NCI-H526 treated with DMSO at 0.1 percent for 48 hours (cell line): Measurements from ENCODE around the gene SNAP23.
"Not testable (repeated sequence)": the region's sequence is repeated elsewhere in the genome, so short reads cannot be mapped to it uniquely, and the experiment has no call there.

Experiments
- DNase-seq: peaks from one replicate; lab custom pipeline; 2025; lab: John Stamatoyannopoulos, UW

The SNAP23 gene

DNA sequence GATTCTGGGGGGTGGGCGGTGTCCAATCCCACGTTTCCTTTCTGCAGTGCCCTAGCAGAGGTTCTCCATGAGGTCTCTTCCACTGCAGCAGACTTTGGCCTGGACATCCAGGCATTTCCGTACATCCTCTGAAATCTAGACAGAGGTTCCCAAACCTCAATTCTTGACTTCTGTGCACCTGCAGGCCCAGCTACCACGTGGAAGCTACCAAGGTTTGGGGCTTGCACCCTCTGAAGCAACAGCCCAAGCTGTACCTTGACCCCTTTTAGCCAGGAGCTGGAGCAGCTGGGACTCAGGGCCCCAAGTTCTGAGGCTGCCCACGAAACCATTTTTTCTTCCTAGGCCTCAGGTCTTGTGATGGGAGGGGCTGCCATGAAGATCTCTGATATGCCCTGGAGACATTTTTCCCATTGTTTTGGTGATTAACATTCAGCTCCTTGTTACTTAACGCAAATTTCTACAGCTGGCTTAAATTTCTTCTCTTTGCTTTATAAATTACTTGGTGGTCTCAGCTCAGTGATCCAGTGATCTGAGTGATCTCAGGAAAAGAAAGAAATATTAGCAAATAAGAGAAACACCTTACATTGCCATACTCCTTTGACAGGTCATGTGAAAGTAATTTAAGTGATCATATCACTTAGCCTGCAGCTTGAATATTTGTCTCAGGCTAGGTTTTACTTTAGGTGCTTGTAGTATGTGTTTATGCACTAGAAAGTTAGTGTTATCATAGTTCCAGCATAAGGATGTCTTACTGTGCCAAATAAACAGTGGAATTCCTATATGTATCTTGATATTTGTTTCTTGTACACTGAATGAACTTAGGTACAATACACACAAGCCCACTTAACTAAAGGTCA, 3.0 kb downstream of the SNAP23 start:
- no peak for DNase-seq

DNA sequence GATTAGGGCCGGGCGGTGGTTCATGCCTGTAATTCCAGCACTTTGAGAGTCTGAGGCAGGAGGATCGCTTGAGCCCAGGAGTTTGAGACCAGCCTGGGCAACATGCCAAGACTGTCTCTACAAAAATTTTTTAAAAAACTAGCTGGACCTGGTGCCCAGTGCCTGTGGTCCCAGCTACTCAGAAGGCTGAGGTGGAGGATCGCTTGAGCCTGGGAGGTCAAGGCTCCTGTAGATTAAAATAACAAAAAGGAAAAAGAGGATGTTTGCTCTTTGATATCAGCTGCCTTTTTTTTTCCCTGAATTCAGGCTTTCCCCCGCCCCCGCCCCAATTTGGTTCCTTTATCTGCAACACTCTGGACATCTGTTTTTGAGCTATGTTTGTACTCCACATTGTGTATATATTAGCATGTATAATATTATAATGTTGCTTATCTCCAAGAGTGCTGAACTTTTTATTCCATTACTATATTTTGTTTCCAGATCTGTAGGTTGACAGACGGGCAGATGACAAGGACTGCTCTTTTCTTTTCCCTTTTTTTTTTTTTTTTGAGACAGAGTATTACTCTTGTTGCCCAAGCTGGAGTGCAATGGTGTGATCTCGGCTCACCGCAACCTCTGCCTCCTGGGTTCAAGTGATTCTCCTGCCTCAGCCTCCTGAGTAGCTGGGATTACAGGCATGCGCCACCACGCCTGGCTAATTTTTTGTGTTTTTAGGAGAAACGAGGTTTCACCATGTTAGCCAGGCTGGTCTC, 4.6 kb downstream of the SNAP23 start:
- DNase-seq, result no peak

DNA sequence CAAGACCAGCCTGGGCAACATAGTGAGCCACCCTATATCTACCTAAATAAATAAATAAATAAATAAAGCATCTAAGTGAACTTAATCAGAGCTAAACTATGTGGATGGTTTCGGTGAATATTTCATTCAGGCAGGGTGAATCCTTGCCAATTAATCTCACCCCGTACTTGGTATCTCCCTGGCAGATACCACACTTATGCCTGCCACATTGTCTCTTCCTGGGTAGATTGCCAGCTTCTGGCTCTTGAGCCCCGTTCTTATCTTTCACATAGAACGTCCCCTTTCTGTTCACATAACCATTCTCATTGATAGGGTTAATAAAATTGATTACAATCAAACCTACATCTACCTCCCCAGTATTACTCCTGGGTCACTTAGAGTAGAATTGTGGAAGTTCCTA, 7.0 kb downstream of the SNAP23 start:
- no peak for DNase-seq

DNA sequence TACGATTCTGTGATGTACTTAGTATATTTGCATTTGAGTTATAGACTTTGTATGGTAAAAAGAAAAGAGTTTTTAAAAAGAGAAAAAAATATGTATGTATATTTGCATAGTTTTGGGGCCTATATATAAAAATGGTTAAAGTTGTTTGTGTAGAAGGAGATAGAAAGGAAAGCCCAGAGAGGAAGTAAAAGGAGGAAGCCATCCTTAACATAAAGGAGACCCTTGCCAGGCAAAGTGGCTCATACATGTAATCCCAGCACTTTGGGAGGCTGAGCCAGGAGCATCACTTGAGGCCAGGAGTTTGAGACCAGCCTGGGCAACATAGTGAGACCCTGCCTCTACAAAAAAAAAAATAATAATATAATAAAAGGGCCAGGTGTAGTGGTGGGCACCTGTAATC, 8.4 kb downstream of the SNAP23 start:
- no peak for DNase-seq

DNA sequence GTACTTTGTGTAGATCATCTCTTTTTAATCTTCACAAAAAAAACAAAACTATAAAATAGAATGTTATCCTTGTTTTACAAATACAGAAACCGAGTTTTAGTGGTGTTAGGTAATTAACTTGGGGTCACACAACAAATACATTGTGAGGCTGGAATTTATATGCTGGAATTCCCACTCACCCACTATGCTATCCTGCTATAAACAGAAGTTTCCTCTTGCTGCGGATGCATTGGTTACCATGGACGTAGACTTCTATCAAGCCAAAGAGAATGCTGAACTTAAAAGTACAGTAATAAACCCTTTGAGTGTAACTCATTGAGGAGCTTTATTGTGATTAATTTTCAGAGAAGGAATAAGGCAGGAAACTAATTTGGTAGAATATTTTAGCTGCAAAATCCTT, 9.2 kb downstream of the SNAP23 start:
- DNase-seq, result no peak

DNA sequence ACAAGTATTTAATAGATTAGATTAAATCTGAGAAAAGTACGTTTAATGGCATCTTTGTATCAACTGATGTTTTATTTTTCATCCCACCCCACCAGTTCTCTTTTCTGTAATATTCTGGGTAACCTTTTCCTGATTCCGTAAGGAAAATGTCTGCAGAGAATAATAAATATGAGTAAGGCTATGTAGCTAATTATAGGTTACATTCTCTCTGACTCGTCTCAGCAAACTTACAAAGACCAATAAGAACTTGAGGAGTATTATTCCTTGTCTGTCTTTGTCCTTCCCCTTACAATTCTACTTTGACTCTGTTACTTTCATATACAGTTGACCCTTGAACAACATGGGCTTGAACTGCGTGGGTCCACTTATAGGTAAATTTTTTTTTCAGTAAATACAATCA, 12.1 kb downstream of the SNAP23 start:
- no peak for DNase-seq

DNA sequence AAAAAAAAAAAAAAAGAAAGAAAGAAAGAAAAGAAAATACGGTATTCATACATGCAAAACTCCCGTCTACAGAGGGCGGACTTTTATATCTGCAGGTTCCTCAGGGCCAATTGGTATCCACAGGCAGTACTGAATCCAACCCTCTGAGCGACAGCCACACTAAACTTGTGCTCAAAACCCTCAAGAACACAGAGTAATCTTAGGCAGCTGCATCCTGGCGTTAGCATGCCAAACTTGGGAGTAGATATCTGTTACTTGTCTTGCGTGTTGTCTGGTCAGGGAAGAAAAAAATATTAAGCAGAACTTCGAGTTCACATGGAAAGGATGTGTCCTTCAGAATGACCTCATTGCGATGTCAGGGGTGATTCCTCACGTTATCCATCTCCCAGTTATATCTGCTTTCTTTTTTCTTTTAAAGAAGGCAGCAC, 12.8 kb downstream of the SNAP23 start:
- DNase-seq, result no peak

DNA sequence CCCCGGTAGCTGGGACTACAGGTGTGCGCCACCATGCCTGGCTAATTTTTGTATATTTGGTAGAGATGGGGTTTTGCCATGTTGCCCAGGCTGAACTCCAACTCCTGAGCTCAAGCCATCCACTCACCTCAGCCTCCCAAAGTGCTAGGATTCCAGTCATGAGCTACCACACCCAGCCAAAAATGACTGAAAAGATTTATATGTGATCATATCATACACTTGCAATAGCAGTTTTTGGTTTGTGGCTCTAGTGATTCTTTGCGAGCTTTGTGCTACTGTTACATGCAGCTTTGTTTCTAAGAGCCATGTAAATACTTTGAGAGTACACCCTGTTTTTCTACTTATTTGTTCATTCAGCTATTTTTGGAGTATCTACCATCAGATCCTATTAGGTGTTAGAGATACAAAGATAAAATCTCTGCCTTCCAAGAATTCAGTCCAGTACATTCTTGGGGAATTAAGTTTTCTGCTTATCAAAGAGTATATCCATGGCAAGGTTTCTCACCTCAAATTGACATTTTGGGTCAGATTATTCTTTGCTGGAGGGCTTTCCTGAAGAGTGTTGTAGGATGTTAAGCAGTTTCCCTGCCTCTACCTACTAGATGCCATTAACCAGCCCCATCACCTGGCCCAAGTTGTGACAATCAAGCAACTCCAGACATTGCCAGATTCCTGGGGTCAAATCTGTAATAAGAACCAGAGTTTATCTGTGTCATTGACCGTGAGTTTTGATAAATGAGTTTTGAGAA, 15.0 kb downstream of the SNAP23 start:
- no peak for DNase-seq

DNA sequence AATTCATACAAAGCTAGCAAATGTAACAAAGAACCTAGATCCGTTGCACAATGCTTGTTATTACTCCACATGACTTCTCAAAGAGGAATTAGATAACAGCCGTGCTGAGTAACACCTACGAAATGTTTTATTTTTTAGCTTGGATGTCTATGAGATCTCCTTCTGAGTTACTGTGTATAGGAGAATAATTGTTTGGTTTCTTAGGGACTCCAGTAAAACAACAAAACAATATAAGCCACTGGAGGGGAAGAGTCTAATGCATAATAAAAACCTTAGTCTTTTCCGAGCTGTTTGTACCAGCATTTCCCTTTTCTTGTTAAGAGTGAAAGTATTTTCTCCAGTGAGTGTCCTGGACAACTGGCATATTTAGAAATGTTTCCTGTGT, 15.6 kb downstream of the SNAP23 start:
- DNase-seq, result no peak

DNA sequence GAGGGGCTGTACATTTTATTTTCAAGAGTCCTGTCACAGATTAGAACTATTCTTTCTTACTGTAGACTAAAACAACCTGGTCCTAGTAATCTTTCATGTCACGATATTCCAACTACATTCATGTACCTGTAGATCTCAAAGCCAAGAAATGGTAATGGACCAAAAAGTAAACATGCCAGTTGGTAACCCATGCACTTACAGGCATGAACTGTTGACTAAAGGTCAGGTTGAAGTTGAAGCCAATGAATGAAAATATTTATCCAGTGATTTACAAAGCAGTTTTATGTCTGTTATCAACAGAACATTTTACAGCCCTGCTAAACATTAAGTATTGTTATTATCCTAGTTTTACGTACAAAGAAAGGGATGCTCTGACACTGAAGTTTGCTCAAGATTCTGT, 27.9 kb downstream of the SNAP23 start:
- DNase-seq, result no peak

DNA sequence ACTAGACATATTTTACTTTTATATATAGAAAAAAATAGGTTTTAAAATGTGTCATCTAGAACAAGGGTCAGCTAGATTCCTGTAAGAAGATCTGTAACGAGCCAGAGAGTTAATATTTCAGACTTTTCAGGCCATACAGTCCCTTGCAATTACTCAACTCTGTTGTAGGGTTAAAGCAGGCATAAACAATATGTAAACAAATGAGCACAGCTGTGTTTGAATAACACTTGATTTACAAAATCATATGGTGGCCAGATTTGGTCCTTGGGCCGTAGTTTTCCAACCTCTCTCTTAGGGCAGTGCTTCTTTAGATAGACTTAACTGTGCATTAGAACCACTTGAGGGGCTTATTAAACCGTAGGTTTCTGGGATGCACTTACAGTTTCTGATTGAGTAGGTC, 33.5 kb downstream of the SNAP23 start:
- no peak for DNase-seq

DNA sequence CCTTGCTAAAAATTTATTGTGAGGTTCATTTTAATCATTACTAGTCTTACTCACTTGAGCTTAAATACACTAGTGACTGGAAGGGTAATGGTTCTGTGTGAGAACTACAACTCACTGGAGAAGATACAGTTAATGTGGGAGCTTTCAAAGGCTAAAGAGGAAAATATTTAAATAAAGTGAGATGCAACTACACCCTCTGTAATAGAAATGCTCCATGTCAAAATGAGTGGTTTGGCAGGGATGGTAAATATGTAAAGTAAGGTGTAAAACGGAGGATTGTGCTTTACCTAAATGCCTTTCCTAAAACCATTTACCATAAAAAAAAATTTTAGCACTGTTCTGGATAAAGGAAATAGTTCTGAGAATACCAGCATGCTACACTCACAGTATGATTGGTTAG, 37.8 kb downstream of the SNAP23 start:
- DNase-seq, result no peak

DNA sequence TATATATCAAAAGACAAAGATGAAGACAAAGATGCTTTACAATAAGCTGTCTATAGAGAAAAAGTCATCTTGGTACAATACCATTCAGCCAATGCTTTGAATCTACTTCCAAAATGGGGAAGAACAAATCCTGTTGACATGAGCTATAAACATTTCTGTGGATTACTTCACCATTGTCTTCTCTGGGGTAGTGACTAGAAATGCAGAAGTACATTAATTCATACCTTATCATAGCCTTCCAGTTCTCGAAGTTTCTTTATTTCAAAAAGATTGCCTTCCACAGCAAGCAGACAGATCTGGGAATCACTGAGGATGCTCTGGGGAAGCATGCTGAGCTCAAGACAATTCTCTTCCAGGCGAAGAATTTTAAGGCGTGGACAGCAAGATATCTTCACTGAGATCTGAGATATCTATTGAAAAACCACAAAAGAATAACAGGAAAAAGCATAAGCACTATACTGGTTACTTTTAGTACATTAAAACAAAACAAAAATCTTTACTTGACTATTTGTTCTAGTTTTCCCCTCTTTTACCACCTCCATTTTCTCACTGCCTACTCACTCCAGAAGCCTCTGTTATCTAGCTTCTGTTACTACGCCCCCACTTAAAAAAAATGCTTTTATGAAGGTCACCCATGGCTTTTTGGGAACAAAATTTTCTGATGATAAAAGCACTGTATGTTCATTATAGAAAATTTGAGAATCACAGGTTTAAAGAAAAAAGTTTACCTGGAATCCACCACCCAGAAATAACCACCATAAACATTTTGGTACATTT, 49.6 kb downstream of the SNAP23 start:
- no peak for DNase-seq

DNA sequence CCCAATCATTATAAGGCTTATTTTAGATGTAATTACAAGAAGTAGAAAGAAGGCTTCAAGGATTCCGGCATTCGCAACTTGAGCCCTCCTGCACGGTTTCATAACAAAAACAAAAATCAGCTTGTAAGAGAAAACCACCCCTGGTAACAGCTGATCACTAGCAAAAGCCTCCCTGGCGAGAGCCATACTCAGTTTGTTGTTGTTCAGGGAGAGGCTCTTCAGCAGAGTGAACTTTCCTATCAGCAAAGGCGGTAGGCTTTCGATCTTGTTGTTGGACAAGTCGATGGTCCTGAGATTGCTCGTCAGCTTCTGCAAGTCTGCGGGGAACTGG, 52.4 kb downstream of the SNAP23 start:
- DNase-seq, result no peak

DNA sequence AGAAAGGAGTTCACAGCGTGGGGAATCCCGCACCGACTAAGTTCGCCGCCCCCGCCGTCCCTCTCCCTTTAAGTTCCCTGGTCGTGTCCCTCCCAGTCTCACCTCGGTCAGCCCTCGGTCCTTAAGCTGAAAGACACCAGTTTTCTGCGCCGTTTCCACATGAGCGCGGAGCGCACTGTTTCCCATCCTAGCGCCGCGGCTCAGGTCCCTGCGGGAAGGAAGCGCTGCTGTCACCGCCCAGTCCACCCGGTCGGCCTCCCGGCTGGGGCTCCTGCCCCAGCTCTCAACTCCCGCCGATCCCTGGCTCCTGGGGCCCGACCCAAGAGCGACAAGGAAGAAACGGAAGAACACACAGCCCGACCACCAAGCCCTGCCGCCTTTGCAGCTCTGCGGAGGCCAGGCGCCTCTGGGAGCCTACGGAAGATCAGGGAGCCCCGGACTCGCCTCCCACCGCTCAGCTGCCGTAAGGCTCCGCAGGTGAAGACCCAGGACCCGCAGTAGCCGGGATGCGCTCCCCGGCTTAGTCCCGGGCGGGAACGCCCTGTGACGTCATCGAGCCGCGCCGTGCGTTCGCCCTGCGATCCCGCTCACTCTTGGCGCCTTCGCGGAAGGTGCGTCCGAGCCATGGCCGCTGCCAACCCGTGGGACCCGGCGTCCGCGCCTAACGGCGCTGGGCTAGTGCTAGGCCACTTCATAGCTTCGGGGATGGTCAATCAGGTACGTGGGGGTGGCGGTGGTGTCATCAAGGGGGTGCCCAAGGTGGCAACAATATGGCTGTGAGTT, 53.0 kb downstream of the SNAP23 start, which contains the start of the genes HAUS2 and LRRC57:
Gene HAUS2 (plus strand): TSS at position 590 of the 783 bp plus-strand sequence. CDS start 35 bp downstream, at position 625.
Gene LRRC57 (minus strand): TSS at position 545 of the 783 bp plus-strand sequence. CDS start 359 bp downstream, at position 186.
- peak; percentile 88 for DNase-seq

DNA sequence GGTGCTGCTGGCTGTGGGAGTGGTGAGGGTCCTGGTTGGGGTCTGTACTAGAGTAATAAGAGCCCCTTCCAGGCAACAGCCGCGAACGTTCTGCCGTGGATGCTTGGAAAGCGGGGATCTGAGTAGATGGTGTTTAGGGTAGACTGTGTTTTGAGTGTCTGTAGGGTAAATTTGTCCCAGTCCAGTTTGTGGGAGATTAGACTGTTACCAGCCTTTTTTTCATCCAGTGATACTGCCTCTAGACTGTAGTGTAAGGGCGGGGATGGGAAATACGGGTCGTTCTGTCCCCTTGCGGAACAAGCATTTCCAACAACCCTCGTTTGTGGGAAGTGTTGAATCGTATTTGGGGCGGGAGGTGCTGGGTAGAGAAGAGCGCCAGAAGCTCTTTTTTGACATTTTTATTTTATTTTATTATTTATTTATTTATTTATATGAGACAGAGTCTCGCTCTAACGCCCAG, 53.6 kb downstream of the SNAP23 start:
- no peak for DNase-seq

DNA sequence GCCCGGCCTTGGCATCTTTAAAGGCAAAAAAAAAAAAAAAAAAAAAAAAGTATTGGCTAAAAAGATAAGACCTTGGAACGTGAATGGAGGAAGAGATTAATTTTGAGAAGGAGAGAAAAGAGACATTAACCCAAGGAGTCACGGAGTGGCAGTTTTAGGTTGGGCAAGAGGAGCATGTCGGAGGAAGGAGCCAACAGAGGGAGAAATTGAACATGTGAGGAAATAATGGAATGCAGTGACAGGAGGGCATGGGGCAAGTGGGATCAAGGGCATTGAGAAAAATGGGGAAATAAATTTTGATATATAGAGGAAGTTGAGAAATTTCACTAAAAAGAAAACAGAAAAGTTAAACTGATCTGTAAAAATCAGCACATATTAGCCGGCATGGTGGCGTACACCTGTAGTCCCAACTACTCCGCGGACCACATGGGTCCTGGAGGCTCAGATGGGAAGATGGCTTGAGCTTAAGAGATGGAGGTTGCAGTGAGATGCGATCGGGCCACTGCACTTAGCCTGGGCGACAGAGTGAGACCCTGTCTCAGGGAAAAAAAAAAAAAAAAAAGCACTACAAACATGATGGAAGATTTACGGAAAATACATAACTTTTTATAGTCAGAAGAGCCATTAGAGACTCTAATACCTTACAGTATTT, 54.4 kb downstream of the SNAP23 start:
- DNase-seq, result no peak

DNA sequence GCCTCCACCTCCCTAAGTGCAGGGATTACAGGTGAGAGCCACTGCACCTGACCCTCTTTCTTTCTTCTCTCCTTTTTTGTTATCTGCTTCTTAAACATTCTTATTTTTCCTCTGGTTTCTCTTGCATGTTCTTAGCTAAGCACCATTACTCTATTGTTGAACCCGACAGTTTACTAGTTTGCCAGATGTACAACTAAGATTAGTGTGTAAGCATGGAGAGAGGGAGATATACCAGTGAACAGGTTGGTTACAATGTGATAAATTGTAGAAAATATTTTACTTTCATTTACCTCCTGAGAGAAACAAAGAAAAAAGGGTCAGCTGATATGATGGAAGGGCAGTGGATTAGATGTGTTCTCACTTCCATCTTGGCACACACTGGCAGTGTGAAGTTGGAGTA, 58.1 kb downstream of the SNAP23 start:
- no peak for DNase-seq

DNA sequence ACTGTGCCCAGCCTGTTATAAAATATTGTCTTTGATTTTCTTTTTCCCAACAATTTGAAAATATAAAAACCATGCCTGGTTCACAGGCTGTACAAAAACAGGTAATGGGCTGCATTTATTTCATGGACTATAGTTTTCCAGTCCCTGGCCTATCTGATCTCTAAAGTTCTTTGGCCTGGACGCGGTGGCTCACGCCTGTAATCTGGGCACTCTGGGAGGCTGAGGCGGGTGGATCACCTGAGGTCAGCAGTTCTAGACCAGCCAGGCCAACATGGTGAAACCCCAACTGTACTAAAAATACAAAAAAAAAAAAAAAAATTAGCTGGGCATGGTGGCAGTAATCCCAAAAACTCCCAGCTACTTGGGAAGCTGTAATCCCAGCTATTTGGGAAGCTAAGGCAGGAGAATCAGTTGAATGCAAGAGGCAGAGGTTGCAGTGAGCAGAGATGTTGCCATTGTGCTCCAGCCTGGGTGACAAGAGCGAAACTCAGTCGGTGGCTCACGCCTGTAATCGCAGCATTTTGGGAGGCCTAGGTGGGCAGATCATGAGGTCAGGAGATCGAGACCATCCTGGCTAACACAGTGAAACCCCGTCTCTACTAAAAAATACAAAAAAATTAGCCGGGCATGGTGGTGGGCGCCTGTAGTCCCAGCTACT, 61.2 kb downstream of the SNAP23 start:
- DNase-seq, result not testable (repeated sequence)

DNA sequence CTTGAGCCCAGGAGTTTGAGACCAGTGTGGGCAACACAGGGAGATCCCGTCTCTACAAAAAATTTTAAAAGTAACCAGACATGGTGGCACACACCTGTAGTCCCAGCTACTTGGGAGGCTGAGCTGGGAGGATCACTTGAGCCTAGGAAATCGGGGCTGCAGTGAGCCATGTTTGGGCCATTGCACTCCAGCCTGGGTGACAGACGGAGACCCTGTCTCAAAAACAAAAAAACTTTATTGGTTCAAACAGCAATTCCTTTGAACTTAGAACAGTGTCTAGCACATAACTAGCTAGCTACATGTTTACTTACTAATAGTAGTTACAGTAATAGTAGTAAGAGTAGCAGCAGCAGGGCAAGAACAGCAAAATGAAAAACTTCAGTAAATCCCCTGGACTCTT, 63.3 kb downstream of the SNAP23 start:
- DNase-seq, result no peak
